GM12801 (cell line): Measurements from ENCODE around the gene SH3PXD2B.

Experiments
- TF ChIP-seq, protein P1 (sequence below): IDR thresholded peaks from one replicate; pipeline ENCODE4 v1.5.1; 2011; ENCODE audit warnings: control low read depth; ENCODE audit not compliant: insufficient read length; ENCODE audit errors: extremely low read depth

The SH3PXD2B gene

DNA sequence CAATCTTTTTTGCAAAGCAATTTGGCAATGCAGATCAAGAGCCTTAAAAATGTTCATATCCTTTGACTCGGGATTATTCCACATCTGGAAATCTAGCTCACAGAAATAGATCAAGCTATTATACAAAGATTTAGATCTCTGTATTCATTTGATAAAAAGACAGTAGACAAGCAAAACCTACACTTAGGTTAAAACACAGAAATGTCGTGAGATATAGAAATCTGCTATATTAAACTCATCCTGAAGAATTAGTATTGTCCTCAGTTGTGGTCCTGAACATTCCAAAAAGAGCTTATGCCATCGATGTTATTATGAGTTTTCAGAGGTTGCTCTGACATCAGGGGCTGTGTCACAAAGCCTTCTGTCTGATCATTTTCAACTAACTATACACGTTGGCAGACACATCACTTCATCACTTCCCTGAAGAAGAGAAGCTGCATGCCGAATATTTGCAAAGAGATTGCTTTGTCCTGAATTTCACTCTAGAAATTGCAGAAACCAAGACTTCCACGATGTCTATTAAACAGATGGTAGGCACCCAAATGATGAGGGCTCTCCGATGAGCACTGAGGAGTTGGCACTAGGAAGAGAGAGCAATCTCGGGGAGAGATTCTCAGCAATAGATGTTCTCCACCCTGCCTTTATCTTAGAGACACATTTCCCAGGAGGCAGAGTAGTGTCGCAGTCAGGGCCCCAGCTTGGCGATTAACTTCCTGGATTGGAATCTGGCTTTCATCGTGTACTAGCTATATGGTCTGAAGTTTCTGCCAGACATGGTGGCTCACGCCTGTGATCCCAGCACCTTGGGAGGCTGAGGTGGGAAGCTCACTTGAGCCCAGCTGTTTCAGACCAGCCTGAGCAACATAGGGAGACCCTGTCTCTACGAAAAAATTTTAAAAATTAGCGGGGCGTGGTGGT, 168.8 kb downstream of the SH3PXD2B start:
- TF ChIP-seq, protein P1, sequence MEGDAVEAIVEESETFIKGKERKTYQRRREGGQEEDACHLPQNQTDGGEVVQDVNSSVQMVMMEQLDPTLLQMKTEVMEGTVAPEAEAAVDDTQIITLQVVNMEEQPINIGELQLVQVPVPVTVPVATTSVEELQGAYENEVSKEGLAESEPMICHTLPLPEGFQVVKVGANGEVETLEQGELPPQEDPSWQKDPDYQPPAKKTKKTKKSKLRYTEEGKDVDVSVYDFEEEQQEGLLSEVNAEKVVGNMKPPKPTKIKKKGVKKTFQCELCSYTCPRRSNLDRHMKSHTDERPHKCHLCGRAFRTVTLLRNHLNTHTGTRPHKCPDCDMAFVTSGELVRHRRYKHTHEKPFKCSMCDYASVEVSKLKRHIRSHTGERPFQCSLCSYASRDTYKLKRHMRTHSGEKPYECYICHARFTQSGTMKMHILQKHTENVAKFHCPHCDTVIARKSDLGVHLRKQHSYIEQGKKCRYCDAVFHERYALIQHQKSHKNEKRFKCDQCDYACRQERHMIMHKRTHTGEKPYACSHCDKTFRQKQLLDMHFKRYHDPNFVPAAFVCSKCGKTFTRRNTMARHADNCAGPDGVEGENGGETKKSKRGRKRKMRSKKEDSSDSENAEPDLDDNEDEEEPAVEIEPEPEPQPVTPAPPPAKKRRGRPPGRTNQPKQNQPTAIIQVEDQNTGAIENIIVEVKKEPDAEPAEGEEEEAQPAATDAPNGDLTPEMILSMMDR = no peak

DNA sequence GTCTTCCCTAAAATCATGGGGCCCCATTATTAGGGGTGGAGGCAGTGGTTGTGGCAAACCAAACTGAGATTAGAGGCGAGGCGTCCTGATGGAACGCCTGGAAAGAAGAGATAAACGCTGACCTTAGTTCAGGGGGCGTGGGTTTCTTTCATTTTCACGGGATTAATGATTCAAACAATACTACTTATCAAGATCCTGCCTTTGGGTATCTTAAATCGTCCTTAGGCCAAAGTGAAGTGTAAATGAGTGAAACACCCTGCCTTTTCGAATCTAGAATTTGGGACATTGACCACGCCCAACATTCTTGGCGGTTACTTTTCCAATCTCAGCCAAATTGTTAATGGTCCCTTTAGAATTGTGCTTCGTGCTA, 169.7 kb downstream of the SH3PXD2B start:
- TF ChIP-seq, protein P1 = no peak

DNA sequence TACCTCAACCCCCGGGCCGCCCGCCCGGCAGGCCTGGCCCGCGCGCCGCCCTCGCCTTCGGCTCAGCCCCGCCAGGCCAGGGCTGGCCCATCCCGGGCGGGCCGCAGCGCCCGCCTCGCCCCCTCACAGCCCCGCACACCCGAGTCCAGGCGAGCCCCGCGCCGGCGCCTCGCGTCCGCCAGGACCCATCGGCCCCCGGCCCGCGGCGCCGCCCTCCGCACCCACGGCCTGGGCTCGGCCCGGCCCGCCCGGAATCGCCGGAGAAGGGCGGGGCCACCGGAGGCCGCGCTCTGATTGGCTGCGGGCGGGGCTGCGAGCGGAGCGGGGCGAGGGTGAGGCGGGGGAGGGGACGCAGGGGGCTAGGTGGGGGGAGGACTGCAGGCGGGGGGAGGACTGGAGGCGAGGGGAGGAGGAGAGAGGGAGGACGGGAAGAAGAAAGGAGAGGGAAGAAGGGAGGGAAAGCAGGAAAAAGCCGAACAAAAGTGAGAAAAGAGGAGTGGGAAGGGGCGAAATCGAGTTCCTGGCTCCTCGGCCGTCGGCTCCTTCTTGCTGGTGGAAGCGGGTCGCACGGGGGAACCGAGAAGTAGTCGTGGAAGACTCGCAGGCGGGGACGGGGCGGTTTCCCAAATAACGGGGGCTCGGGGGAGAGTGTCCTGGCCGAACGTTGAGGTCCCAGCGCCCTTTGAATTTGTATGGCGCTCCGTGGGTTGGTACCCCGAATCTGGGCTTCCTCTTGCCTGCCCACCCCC, 170.3 kb downstream of the SH3PXD2B start:
- TF ChIP-seq, protein P1 = no peak

DNA sequence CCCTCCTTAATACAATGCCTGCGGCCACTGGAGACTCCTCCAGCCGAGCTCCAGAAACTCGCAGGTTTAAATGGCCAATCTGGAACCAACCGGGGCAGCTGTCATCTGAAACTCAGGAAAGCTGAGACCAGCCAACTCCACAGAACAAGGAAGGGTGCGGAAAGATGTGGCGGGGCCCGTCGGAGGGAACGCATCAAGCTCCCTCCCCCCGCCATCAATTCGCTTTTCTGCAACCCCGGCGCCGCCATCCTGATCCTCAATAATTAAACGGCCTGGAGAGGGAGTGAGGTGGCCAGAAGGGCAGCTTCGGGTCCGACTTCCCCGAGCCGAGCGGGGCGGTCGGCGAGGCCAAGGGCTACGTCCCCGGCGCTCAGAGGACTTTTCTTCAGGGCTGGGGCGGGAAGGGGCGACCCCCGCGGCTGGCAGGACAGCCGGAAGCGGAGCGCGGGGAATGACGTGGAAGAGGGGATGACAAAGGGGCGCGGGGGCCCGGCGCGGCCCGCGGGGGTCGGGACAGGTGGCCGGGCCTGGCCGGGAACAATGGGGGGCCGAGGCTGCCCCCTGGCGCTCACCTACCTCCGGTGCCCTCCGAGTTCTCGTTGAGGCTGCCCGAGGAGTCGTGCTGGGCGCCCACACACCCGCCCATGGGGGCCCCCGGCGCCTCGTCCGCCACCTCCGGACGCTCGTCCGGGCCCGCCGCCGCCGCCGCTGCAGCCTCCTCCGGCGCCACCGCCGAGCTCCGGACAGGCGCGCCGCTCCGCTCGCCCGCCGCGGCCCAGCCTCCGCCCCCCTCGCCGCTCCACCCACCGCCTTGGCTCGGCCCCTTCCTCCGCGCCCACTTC, 171.1 kb downstream of the SH3PXD2B start, which contains the start of gene UBTD2:
UBTD2 (minus strand) TSS at position 745 of the 842 bp plus-strand sequence; CDS start at position 646, 99 bp downstream.
- TF ChIP-seq, protein P1 = no peak

DNA sequence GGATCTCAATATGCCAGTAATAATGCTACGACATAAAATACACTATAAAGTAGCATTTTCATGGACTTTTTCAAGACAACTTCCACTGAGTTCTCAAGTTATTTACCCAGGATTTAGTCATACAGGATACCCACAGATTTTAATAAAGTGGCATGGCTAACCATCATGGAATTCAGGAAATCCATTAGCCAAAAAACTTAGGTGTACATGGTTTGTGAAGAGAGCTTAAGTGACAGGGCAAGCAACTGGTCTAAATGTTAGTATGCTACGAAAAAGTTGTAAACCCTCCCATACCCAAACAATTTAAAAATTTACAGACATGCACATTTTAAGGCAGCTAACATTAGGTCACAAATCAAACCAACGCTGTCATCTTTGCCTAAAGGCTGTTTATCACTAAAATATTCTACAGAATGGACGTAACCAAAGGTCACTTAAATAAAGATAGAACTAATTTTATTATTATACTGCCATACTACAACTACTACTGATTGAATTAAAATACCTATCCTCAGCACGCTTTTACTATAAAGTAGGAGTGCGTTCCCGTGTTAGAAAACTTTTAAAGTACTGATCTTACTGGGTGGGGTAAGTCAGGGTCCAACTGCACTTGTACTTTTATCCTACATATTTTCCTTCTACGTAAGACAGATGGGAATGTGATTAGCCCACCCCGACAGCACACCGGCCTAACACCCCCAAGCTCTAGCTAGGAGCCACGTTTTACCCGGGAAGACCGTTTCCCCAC, 171.9 kb downstream of the SH3PXD2B start:
- TF ChIP-seq, protein P1 = no peak

DNA sequence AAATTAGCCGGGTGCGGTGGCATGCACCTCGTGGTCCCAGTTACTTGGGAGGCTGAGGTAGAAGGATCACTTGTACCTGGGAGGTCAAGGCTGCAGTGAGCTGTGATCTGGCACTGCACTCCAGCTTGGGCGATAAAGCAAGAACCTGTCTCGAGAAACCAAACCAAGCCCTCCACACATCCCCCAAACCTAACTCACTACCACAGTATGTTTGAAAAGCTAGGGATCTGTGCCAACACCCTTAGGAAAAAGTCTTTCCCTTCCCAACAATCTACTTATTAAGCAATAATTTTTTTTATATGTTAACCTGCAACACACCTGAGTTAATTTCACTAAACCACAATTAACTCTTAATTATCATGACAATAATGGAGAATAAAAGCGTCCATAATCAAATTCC, 173.0 kb downstream of the SH3PXD2B start:
- TF ChIP-seq, protein P1 = no peak
